PFSK-1 (cell line): ENCODE data around the gene RUNX2.

Experiments
- FOXP2 ChIP-seq: optimal IDR thresholded peaks from 2 replicates; pipeline ENCODE3; 2011; ENCODE audit warnings: borderline replicate concordance, control low read depth, inconsistent platforms; ENCODE audit not compliant: insufficient read depth; ENCODE audit errors: extremely low read length, extremely low read depth
- POLR2AphosphoS5 ChIP-seq: IDR thresholded peaks from 2 replicates; pipeline ENCODE4 v1.6.1; 2012; ENCODE audit warnings: low read depth, mild to moderate bottlenecking, control low read depth, low read length, moderate library complexity
- SIN3A ChIP-seq: IDR thresholded peaks from 2 replicates; pipeline ENCODE4 v1.6.1; 2012; ENCODE audit warnings: mild to moderate bottlenecking, low read length, moderate library complexity, borderline replicate concordance; ENCODE audit not compliant: insufficient read depth
- TAF1 ChIP-seq: IDR thresholded peaks from 2 replicates; pipeline ENCODE4 v1.6.1; 2012; ENCODE audit warnings: low read length, control low read depth, borderline replicate concordance; ENCODE audit not compliant: insufficient read depth
- TF ChIP-seq, protein P1 (sequence below), 2 experiments: IDR thresholded peaks; 2 replicates each; pipeline versions ENCODE4 v1.6.1 to v1.8.0; 2011 to 2012; ENCODE audit warnings: low read depth in 2 of 2, low read length in 2 of 2, control low read depth in 1 of 2, inconsistent platforms in 1 of 2, mild to moderate bottlenecking in 1 of 2, moderate library complexity in 1 of 2; ENCODE audit not compliant: insufficient read depth in 1 of 2

RUNX2 gene

GRCh38 chr6:45438151-45438550 lies 110.0 kb downstream of the RUNX2 start:
- TF ChIP-seq, protein P1, sequence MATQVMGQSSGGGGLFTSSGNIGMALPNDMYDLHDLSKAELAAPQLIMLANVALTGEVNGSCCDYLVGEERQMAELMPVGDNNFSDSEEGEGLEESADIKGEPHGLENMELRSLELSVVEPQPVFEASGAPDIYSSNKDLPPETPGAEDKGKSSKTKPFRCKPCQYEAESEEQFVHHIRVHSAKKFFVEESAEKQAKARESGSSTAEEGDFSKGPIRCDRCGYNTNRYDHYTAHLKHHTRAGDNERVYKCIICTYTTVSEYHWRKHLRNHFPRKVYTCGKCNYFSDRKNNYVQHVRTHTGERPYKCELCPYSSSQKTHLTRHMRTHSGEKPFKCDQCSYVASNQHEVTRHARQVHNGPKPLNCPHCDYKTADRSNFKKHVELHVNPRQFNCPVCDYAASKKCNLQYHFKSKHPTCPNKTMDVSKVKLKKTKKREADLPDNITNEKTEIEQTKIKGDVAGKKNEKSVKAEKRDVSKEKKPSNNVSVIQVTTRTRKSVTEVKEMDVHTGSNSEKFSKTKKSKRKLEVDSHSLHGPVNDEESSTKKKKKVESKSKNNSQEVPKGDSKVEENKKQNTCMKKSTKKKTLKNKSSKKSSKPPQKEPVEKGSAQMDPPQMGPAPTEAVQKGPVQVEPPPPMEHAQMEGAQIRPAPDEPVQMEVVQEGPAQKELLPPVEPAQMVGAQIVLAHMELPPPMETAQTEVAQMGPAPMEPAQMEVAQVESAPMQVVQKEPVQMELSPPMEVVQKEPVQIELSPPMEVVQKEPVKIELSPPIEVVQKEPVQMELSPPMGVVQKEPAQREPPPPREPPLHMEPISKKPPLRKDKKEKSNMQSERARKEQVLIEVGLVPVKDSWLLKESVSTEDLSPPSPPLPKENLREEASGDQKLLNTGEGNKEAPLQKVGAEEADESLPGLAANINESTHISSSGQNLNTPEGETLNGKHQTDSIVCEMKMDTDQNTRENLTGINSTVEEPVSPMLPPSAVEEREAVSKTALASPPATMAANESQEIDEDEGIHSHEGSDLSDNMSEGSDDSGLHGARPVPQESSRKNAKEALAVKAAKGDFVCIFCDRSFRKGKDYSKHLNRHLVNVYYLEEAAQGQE (IDR thresholded peaks at IDR 0.05; ENCODE audit: insufficient read depth in 1 of 2, low read depth in 2 of 2, low read length in 2 of 2), result no peak
- no peak for TF ChIP-seq SIN3A
- TF ChIP-seq POLR2AphosphoS5, result no peak
- no peak for TF ChIP-seq TAF1
- TF ChIP-seq FOXP2, result no peak

GRCh38 chr6:45438849-45439406 lies 110.8 kb downstream of the RUNX2 start:
- TF ChIP-seq FOXP2 (no peak), POLR2AphosphoS5 (no peak), TAF1 (no peak), SIN3A (no peak)

GRCh38 chr6:45439459-45439858 lies 111.3 kb downstream of the RUNX2 start:
- TF ChIP-seq SIN3A, result no peak
- TF ChIP-seq, protein P1 (IDR thresholded peaks at IDR 0.05; ENCODE audit: insufficient read depth in 1 of 2, low read depth in 2 of 2, low read length in 2 of 2), result no peak
- TF ChIP-seq FOXP2, result no peak
- TF ChIP-seq TAF1, result no peak
- no peak for TF ChIP-seq POLR2AphosphoS5

GRCh38 chr6:45439861-45440388 lies 111.8 kb downstream of the RUNX2 start:
- TF ChIP-seq POLR2AphosphoS5, result no peak
- TF ChIP-seq, protein P1 (IDR thresholded peaks at IDR 0.05; ENCODE audit: insufficient read depth in 1 of 2, low read depth in 2 of 2, low read length in 2 of 2), result no peak
- TF ChIP-seq FOXP2, result no peak
- no peak for TF ChIP-seq SIN3A
- TF ChIP-seq TAF1, result no peak

- no peak for TF ChIP-seq SIN3A
- TF ChIP-seq, protein P1 (IDR thresholded peaks at IDR 0.05; ENCODE audit: insufficient read depth in 1 of 2, low read depth in 2 of 2, low read length in 2 of 2), result no peak
- TF ChIP-seq FOXP2, result no peak
- no peak for TF ChIP-seq POLR2AphosphoS5
- no peak for TF ChIP-seq TAF1
These were observed 113.8 kb downstream of the RUNX2 start for GRCh38 chr6:45441851-45442453.
